Stimulated activated CD8-positive, alpha-beta memory T cell treated with anti-CD3 and anti-CD28 coated beads, Interleukin-2, amount 100 ng/mL, for 1 hour (primary cell): ENCODE results near the gene RPS6KA4.

Source experiments
- DNase-seq, 2 donors: peaks; one replicate each; pipeline ENCODE4 v3.0.0-alpha.2; 2020; ENCODE audit warnings: low read depth in 2 of 2

RPS6KA4 gene

DNA sequence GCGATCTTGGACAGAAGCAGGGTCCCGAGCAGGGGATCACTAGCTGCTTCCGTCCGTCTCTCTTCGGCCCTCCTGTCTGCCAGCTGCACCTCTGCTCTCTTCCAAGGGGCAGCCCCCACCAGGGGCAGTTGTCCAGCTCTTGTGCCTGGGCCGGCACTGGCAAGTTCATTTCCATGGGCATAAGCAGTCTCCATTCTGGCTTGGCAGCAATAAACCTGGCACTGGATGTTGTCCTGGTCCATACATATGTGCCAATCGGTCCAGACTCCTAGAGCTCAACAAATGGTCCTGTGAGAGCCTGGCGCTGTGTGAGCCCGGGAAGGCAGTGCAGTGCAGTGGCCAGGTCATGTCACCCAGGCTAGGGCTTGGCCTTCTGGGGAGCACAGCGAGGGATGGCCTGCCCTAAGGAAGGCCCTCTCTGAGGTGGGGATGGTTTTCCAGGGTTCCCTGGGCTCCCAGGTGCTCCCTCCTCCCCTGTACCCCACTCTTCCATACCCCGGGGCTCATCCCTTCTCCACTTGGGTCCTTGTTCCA is 60.4 kb downstream of the RPS6KA4 start:
- no peak for DNase-seq

DNA sequence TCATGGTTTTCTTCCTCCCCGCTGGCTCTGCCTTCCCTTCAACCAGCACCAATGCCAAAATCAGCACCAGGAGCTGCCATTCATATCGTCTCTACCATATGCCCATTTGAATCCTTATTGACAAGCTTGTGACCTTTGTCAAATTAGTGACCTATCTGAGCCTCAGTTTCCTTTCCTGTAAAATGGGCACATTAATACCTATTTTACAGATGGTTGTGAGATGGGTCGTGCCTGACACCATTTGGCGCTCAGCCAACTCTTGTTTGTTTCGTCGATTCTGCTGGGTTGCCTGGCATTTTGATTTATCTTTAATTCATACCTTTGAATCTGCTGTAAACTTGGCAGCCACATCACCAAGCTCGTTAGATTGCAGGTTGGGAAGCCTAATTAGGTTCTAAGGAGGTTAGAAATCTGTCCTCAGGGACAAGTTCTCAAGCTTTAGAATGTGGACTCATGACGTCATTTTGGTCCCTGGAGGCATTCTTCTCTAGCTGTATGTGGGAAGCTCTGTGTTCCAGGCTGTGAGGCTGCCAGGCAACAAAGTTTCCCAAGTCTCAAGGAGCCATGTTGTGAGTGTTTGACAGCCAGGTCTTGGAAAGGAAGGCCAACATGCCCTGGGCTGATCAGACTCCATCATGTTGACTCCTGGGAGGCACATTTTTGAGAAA is 61.0 kb downstream of the RPS6KA4 start:
- DNase-seq, result no peak
